Activated CD4-positive, CD25-positive, alpha-beta regulatory T cell treated with anti-CD3 and anti-CD28 coated beads, Interleukin-2, amount 50 U/mL, for 24 hours (primary cell): ENCODE measurements around the gene TBC1D14.

Source experiments
- ATAC-seq, 2 donors: fragments of 150-1000 bp; cut with Tn5 transposase; one replicate each; pipeline ENCODE4 v1.10.0; 2021; ENCODE audit warnings: mild to moderate bottlenecking in 1 of 2, moderate library complexity in 1 of 2

Gene TBC1D14, protein sequence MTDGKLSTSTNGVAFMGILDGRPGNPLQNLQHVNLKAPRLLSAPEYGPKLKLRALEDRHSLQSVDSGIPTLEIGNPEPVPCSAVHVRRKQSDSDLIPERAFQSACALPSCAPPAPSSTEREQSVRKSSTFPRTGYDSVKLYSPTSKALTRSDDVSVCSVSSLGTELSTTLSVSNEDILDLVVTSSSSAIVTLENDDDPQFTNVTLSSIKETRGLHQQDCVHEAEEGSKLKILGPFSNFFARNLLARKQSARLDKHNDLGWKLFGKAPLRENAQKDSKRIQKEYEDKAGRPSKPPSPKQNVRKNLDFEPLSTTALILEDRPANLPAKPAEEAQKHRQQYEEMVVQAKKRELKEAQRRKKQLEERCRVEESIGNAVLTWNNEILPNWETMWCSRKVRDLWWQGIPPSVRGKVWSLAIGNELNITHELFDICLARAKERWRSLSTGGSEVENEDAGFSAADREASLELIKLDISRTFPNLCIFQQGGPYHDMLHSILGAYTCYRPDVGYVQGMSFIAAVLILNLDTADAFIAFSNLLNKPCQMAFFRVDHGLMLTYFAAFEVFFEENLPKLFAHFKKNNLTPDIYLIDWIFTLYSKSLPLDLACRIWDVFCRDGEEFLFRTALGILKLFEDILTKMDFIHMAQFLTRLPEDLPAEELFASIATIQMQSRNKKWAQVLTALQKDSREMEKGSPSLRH

DNA sequence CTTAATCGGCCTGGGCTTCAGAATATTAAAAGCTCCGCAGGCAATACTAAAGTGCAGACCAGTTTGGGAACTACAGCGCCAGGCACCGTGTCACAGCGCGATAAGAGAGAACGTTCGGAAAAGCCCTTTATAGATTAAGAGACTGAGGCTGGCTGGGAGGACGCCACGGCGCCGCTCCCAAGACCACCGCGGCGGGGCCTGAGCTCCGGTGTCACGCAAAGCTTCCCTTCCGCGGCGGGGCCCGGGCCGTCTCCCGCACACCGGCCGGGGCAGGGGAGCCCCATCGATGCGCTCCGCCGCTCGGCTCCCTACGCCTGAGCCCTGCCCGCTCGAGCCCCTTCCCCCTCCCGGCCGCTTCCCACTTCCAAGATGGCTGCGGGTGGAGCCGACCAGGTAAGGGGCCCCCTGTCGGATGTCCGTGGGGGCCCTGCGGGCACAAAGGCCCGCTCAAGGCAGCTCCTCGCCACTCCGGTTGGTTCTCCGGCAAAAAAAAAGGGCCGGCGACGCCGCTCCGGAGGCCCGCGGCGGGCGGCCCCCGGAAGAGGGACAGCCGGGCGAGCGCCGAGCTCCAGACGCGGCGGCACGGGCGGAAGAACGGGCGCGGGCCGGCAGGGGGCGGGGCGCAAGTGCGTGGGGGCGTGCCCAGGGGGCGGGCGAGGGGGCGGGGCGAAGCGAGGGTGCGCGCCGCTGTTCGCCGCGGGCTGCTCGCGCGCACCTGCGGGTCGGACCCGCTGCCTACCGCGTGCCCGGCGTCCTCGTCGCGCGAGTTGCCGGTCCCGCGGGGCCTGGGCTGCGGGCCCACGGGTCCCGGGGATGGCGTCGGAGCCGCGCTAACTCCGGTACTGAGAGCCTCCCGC, at the start of gene TBC1D14:
Gene TBC1D14, plus strand, starts transcription at position 714 of the 857 bp plus-strand sequence. CDS start 13,564 bp downstream, outside the sequence.
- ATAC-seq = peak; percentile 87

DNA sequence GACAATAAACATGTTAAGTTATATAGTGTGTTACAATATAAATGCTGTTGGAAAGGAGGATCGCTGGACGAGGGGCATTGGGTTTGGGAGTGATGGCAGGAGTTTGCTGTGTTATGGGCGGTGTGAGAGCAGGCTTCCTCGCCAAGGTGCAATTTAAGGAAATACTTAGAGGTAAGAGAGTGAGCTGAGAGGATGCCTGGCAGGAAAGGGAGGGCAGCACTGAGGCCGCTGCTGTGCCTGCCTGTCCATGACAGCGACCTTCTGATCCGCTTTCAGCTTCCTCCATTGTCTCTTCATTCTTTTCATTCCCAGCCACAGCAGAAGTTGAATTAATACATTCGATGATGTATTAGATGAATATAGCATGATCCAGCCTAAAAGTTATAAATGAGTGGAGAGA, 41.2 kb upstream of the TBC1D14 start:
- ATAC-seq = no peak

DNA sequence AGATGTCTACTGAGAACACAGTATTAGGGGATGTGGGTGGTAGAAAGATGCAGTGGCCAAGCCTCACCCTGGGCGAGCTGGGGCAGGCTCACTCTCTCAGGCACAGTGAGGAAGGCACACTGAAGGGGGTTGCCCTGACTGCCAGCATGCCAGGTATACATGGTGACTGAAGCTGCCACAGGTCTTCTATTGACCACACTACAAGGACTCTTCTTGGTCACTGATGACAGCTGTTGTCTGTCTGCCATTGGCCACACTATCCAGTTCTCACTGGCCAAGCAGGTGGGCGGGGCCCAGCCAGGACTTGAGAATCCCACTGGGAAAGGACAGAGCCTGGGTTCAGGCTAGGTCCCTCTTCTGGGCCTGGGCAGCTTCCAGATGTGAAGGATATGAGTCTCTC, 39.7 kb upstream of the TBC1D14 start:
- no peak for ATAC-seq

DNA sequence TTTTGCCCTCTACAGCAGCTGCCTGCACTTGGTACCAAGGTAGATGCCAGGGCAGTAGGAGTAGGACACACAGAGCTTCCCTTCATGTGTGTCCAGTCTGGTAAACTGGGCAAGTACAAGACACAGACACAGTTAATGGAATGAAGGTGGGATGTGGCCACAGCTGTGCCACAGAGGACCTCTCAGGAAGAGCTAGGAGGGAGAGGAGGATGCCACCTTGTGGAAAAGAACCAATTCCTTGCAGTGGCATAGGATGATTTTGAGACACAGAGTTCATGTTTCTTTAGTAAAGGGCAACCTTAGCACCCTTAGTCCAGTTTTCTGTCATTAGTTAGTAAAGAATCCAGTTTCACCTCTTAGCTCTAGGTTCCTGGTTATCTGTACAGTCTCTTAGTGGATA, 36.3 kb upstream of the TBC1D14 start:
- ATAC-seq = no peak

DNA sequence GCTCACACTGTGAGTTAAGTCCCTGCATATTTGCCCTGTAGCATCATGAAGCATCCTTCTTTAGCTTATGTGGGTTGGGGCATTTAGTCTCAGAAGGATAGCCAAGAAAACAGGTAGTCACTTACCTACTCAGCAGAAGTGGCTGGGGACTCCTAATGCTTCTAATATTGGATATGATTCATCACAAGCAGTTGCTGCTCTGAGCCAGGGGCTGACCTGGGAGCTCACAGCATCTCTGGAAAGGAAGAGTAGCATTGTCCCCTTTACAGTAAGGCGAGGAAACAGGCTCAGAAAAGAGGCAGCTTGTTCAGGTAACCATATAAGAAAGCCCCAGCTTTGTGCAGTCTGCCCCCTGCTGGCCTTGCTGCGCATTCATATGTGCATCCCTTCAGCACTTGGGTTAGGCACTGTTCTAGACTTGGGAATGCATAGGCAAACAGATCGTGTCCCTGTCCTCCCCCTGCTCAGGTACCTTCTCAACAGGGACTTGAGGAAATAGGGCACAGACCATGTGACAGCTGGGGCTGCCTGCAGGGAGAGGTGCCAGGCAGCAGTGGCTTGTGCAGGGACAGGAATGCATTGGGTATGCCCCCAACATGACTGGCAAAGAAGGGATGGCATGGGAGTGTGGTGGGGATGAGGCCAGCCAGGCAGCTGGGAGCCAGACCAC, 35.7 kb upstream of the TBC1D14 start:
- peak; percentile 87 to 88 for ATAC-seq

DNA sequence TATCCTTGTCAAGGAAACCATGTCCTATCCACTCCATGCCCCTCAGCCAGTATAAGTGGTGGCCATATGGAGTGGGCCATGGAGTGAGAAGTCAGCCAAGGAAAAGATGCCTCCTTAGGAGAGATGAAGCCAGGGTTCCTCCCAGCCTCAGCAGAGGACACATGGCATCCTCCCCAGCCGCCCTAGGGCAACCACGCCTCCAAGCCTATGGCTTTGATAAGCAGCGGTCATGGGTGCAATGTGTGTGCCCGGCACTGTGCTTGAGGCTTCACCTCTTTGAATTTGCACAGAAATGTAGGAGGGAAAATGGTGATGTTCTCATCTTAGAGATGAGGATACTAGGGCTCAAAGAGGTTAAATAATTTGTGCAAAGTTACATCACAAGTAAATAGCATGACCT, 34.6 kb upstream of the TBC1D14 start:
- ATAC-seq = no peak

DNA sequence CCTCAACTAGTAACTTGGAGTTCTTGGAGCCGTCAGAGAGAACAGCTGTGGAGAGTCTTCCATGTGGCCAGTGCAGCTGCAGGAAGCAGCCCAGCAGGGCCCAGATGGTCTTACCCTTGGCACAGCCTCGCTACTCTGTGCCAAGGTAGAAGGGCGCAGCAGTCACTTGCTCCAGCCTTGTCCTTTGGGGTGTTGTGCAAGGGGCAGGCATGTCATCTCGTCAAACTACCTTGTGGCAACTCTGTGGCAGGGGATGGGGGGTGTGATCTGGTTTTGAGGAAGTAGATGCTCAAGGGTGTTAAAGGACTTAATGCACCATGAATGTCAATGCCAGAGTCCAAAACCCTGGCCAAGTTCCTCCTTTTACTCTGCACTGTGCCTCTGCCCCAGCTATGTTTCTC, 34.2 kb upstream of the TBC1D14 start:
- no peak for ATAC-seq

DNA sequence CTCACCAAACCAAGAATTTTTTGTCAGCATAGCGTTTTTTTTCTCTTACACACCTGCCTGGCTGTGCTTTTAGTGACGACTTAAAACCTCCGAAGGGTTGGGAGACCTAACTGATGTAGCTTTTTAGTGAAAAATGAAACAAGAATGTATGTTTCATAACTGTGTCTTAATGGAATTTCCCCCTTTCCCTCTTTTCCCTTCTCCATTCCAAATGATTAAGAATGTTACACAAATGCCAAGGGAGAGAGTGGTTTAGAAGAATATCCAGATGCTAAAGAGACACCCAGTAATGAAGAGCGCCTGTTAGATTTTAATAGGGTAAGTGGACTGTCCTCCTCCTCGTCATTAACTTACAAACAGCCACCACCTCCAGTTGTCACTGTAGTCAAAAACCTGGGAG, 33.2 kb upstream of the TBC1D14 start:
- no peak for ATAC-seq

DNA sequence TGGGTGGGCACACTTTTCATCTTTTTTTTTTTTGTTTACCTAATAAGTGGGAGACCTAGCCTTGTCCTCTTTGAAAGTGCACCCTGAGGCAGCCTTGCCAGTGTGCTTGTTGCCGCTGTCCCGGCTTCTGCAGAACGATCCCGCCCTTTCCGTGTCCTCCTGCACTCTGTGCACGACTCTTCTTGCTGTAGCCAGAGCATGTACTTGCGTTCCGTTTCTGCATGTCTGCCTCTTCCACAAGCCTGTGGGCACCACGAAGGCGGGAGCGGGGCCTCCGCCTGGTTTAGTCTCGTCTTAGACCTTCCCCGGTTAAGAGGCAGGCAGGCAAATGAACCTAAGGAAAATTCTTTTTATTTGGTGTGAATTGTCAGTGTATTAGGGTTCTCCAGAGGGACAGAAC, 32.6 kb upstream of the TBC1D14 start:
- no peak for ATAC-seq

DNA sequence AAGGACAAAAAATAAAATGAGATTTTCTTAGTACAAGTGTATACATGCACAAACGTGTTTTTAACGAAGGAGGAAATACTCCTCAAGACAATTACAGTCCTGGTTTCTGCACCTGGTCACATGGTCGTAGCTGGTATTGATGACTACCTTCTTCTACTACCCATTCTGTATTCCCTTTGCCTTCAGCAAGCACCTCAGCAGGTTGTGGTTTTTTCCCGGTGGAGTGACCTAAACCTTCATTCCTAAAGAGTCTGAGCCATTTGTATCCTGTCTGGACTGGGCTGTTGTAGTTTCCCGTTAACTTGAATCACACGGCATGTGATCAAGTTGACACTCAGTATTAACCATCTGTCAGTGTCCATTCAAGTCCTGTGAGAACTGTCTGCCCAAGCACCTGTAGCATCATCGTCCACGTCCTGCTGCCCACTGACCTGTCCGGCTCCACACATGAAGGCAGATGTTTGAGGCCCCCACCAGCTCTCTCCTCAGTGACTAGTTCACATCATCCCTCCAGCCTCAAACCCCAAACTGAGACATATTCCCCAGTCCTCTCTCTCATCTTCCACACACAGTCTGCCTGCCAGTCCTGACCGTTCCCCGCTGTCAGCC, 31.1 kb upstream of the TBC1D14 start:
- no peak for ATAC-seq

DNA sequence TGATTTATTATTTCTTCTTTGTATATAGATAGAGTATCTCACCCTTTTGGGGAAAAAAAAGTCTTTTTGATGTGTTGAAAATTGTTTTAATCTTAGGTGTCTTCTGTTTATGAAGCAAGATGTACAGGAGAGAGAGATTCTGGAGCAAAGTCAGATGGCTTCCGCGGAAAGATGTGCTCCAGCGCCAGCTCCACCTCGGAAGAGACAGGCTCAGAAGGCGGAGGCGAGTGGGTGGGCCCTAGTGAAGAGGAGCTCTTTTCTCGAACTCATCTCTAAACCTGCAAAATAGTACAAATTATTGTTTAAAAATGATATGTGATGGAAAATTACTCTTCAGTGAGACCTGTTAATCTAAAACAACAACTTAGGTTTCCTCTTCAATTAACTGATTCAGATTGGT, 28.9 kb upstream of the TBC1D14 start:
- no peak for ATAC-seq

DNA sequence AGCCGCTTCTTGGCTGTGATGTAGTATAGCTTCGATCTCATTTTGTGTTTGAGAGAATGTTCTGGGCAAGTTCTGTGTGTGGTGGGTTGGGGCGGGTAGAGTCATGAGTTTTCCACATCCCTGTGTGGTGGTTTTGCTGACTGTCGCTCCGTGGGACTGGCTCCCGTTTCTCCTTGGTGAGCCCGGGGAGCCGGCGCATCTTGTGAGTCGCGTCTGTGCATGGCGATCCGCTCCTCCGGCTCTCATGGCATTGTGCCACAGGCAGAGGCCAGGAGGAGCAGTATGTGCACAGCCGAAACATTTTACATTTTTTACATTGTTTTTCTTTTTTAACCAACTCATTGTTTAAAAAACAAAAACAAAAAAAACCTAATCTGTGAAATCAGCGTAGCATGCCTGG, 27.7 kb upstream of the TBC1D14 start:
- ATAC-seq = no peak

DNA sequence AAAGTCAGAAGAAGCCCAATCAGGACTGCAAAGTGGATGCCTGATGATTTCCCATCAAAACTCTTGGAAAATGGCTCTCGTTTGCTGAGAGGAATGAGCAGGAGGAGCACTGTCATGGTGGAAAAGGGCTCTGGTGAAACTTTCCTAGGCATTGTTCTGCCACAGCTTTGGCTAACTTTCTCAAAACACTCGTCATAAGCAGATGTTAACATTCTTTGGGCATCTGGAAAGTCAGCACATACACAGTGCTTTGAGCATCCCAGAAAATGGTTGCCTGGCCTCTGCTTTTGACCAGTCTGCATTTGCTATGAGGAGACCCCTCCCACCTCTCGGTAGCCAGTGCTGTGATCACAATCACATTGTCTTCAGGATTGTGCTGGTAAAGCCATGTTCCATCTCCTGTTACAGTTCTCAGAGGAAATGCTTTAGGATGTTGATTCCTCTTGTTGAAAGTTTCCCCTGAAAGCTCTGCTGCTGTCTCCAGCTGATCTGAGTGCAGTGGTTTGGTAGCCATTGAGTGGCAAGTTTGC, 25.2 kb upstream of the TBC1D14 start:
- ATAC-seq = no peak

DNA sequence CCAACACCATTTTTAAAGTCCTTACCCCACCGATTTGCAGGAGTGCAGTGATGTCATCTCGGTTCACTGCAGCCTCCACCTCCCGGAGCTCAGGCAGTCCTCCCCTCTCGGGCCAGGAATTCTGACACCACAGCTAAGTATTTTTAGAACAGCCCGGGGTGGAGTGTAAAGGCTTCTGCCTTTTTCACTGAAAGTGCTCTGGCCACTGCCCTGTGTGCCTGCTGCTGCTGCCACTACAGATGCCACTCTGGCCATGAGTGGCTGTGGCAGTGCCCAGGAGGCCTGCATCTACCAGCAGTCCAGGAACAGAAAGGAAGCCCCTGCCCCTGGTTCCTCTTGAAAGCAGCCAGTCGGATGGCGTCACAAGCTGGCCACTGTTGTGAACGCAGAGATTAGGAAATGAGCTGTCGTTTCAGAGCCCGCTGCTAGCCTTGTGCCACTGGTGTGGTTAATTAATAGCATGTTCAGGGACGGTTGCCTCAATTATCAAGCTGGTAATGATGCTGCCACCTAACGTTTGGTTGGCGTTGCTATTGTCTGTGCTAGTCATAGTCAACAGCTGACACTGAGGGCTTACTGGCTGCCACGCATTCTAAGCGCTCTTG, 23.6 kb upstream of the TBC1D14 start:
- ATAC-seq = peak; percentile 53 to 56

DNA sequence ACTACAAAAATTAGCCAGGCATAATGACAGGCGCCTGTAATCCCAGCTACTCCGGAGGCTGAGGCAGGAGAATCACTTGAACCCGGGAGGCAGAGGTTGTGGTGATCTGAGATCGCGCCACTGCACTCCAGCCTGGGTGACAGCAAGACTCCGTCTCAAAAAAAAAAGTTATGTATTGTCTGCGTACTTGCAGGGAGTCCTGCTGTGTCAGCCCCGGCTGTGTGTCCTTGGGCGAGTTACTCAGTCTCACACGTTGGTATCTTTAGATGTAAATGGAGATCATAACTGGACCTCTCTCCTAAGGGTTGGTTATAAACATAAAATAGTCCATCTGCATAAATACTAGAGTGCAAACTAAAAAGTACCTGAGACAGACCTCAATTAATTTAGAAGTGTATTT, 22.7 kb upstream of the TBC1D14 start:
- ATAC-seq = no peak

DNA sequence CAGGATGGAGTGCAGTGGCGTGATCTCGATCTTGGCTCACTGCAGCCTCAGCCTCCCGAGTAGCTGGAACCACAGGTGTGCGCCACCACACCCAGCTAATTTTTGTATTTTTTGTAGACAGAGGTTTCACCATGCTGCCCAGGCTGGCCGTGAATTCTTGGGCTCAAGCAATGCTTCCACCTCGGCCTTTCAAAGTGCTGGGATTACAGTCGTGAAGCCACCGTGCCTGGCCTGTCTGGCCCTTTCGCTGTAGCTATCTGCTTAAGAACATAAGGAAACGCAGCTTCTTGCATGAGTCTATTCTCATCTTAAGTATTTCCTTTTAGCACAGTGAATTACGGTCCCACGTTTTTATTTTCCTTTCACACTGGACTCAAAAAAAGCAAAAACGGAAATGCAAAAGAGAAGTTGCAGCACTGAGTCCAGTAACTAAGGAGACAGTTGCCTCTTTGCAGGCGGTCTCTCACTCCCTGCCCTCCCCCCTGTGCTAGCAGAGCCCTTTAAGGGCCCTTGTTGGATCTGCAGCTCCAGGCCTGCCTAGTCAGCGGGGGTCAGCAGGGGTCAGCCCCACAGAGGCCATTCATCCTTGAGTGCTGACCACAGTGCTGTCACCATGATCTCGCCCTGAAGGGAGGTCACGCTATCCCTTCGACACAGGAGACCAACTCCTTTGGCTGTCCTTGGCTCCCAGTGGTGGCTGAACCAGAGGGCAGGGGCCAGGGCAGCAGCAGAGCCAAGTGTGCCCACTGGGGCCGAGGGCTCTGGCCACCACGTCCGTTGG, 21.8 kb upstream of the TBC1D14 start:
- no peak for ATAC-seq

DNA sequence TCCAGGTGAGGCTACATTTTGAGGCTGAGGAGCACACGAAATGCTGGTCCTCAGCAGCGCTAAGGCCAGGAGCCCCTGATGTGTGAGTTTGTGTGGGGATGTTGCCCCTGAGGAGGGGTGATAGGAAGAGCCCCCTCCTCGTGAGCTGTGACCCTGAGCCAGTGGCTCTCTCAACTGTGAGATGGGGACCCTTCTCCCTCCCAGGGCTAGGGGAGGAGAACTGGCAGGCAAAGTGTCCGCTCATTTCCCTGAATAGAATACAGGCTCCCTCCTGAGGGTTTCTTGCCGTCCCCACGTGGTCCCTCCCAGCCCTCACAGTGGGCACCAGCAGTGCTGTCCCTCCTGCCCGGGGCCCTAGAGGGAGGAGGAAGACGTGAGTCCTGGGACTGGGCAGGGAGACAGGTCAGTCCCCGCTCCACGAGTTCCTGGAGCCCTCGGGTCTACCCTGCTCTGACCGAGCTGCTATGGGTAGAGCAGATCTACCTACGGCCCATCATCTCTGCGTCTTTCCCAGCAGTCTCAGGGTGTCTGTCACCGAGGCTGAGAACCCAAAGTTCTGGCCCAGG, 21.0 kb upstream of the TBC1D14 start:
- no peak for ATAC-seq

DNA sequence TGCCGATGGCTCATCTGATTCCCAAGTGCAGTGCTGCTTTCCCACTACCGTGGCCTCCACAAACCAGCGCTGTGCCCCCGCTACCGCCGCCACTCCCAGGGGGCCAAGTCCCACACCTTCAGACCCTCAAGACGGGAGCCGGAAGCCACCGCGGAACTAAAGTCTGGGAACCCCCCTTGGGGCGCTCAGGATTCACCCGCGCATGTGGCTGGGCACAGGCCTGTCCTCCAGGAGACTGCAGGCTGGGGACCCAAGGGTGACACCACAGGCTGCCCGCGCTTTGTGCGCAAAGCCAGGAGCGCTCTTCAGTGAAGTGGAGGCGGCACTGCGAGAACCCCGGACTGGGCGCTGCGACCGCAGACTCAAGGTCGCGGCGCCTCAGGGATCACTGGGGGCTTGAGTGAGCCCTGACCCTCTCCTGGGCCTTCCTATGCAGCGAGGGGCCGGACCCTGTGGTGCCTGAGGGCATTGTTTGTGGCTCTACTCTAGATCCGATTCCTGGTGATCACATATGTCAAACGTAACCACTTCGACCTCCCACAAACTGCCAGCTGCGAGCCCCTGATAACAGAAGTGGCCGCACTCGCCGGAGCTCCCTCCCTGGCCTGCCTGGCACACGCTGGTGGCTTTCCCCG, 20.4 kb upstream of the TBC1D14 start:
- ATAC-seq = no peak

DNA sequence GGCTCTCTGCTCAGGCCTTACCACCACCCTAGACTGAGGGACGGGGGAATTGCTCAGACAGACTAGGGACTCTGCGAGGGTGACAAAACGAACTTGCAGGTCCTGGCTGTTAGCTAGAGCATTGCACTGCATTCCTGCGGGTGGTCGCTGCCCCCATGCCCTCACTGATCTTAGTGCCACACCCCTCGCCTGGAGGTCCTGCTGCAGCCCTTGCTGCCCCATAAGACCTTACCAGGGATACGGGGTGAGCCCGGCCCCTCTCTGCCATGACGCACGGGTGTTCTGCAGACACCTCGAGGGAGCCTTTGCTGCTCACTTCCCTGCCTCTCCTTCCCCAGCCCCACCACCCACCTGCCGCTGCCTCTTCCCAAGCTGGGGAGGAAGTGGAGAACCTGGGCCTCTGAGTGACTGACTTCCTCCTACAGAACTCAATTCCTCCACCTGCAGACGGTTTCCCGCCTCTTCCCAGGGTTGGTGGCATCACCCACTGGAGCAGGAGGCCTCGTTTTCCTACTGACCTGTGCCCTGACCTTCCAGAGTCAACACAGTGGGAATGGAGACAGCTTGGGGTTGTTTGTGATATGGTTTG, 19.8 kb upstream of the TBC1D14 start:
- ATAC-seq = no peak

DNA sequence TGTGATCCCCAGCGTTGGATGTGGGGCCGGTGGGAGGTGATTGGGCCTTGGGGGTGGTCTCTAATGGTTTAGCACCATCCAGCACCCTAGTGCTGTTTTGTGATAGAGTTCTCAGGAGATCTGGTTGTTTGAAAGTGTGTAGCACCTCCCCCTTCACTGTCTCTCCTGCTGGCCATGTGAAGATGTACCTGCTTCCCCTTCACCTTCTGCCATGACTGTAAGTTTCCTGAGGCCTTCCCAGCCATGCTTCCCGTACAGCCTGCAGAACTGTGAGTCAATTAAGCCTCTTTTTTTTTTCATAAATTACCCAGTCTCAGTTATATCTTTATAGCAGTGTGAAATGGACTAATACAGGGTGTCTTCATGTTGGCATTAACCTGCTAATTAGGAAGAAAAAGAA, 19.3 kb upstream of the TBC1D14 start:
- ATAC-seq = no peak
